HEK293 (cell line): ENCODE results near the gene DNAJA1.
A peak's percentile ranks its signal among the peaks of the same experiment; 100 is the strongest.

Source experiments
- CTCF ChIA-PET: fragments of 350-600 bp; formaldehyde crosslinking; extraction: SDS; loops from one replicate; lab custom pipeline; 2021; ENCODE audit warnings: antibody characterized with exemption; lab: Yijun Ruan, JAX
- POLR2A ChIA-PET: fragments of 300-600 bp; formaldehyde crosslinking; extraction: SDS; loops from one replicate; lab custom pipeline; 2020; ENCODE audit warnings: antibody characterized with exemption, inconsistent platforms; lab: Yijun Ruan, JAX
- H3K27ac ChIP-seq: fragments of 200-500 bp; sonication (Bioruptor generic); 2 replicates; pipeline ENCODE4 v1.5.1; 2014; ENCODE audit warnings: low read depth, low read length, control low read depth, inconsistent platforms; ENCODE audit errors: extremely low read depth
- H3K36me3 ChIP-seq, 2 experiments: fragments of 200-500 bp in 1 of 2; sonication (Bioruptor generic) in 1 of 2; 1 replicate in 1 of 2; 2 replicates in 1 of 2; pipeline ENCODE4 v1.5.1; 2014 to 2017; ENCODE audit warnings: inconsistent platforms in 2 of 2, low read length in 2 of 2; ENCODE audit not compliant: control insufficient read depth in 2 of 2, insufficient read depth in 1 of 2
- H3K4me1 ChIP-seq: fragments of 200-500 bp; sonication (Bioruptor generic); 2 replicates; pipeline ENCODE4 v1.5.1; 2014; ENCODE audit warnings: mild to moderate bottlenecking, low read length, inconsistent platforms; ENCODE audit not compliant: control insufficient read depth, insufficient read depth
- H3K4me3 ChIP-seq: 2 replicates; pipeline ENCODE4 v1.5.1; 2011; ENCODE audit warnings: low read depth, mild to moderate bottlenecking, control low read depth, low read length, moderate library complexity
- H3K9me3 ChIP-seq: fragments of 200-500 bp; sonication (Bioruptor generic); 2 replicates; pipeline ENCODE4 v1.5.1; 2014; ENCODE audit warnings: low read depth, low read length, inconsistent platforms; ENCODE audit not compliant: control insufficient read depth, insufficient read depth
- IKZF3 ChIP-seq: fragments of 450-650 bp; IDR thresholded peaks from 2 replicates; pipeline ENCODE4 v1.5.0; 2018; ENCODE audit warnings: missing biosample characterization, mild to moderate bottlenecking, missing genetic modification characterization, moderate library complexity
- KLF16 ChIP-seq: fragments of 450-650 bp; formaldehyde crosslinking; IDR thresholded peaks from 2 replicates; pipeline ENCODE4 v1.5.1; 2017; ENCODE audit warnings: missing biosample characterization, missing genetic modification characterization
- MEIS1 ChIP-seq: sonication (generic); formaldehyde crosslinking; IDR thresholded peaks from 2 replicates; pipeline ENCODE4 v1.8.1; 2022; ENCODE audit warnings: missing genetic modification reagents, mild to moderate bottlenecking, borderline replicate concordance
- MZF1 ChIP-seq: fragments of 450-650 bp; formaldehyde crosslinking; IDR thresholded peaks from 2 replicates; pipeline ENCODE4 v1.5.1; 2017; ENCODE audit warnings: missing biosample characterization, missing genetic modification characterization, borderline replicate concordance
- RBAK ChIP-seq: fragments of 450-650 bp; formaldehyde crosslinking; IDR thresholded peaks from 2 replicates; pipeline ENCODE4 v1.5.1; 2016; ENCODE audit warnings: missing biosample characterization, missing genetic modification characterization
- SALL2 ChIP-seq: fragments of 450-650 bp; formaldehyde crosslinking; IDR thresholded peaks from 2 replicates; pipeline ENCODE4 v1.5.0; 2017; ENCODE audit warnings: missing biosample characterization, mild to moderate bottlenecking, missing genetic modification characterization, borderline replicate concordance
- TSHZ1 ChIP-seq: fragments of 450-650 bp; formaldehyde crosslinking; IDR thresholded peaks from 2 replicates; pipeline ENCODE4 v1.5.1; 2016; ENCODE audit warnings: missing biosample characterization, missing genetic modification characterization, borderline replicate concordance
- YY2 ChIP-seq: fragments of 450-650 bp; formaldehyde crosslinking; IDR thresholded peaks from 2 replicates; pipeline ENCODE4 v1.5.1; 2016; ENCODE audit warnings: missing biosample characterization, missing genetic modification characterization
- ZBTB17 ChIP-seq: fragments of 450-650 bp; formaldehyde crosslinking; IDR thresholded peaks from 2 replicates; pipeline ENCODE4 v1.5.1; 2016; ENCODE audit warnings: missing biosample characterization, missing genetic modification characterization
- ZBTB6 ChIP-seq: fragments of 450-650 bp; formaldehyde crosslinking; IDR thresholded peaks from 2 replicates; pipeline ENCODE4 v1.5.1; 2017; ENCODE audit warnings: missing biosample characterization, missing genetic modification characterization
- ZEB2 ChIP-seq: fragments of 450-650 bp; formaldehyde crosslinking; IDR thresholded peaks from 2 replicates; pipeline ENCODE4 v1.5.1; 2016; ENCODE audit warnings: missing biosample characterization, missing genetic modification characterization
- ZFP3 ChIP-seq: fragments of 450-650 bp; formaldehyde crosslinking; IDR thresholded peaks from 2 replicates; pipeline ENCODE4 v1.5.1; 2016; ENCODE audit warnings: low read depth, missing biosample characterization, missing genetic modification characterization
- ZNF140 ChIP-seq: fragments of 450-650 bp; formaldehyde crosslinking; IDR thresholded peaks from 2 replicates; pipeline ENCODE4 v1.5.1; 2016; ENCODE audit warnings: missing biosample characterization, missing genetic modification characterization
- ZNF155 ChIP-seq: fragments of 450-650 bp; formaldehyde crosslinking; IDR thresholded peaks from 2 replicates; pipeline ENCODE4 v1.5.1; 2016; ENCODE audit warnings: missing biosample characterization, missing genetic modification characterization
- ZNF169 ChIP-seq: fragments of 450-650 bp; formaldehyde crosslinking; IDR thresholded peaks from 2 replicates; pipeline ENCODE4 v1.5.1; 2016; ENCODE audit warnings: missing biosample characterization, missing genetic modification characterization
- ZNF175 ChIP-seq: fragments of 450-650 bp; formaldehyde crosslinking; IDR thresholded peaks from 2 replicates; pipeline ENCODE4 v1.5.1; 2016; ENCODE audit warnings: missing biosample characterization, missing genetic modification characterization
- ZNF2 ChIP-seq: fragments of 450-650 bp; formaldehyde crosslinking; IDR thresholded peaks from 2 replicates; pipeline ENCODE4 v1.5.1; 2016; ENCODE audit warnings: missing biosample characterization, missing genetic modification characterization
- ZNF223 ChIP-seq: fragments of 450-650 bp; formaldehyde crosslinking; IDR thresholded peaks from 2 replicates; pipeline ENCODE4 v1.5.1; 2016; ENCODE audit warnings: missing biosample characterization, missing genetic modification characterization
- ZNF23 ChIP-seq: fragments of 450-650 bp; formaldehyde crosslinking; IDR thresholded peaks from 2 replicates; pipeline ENCODE4 v1.5.1; 2016; ENCODE audit warnings: missing biosample characterization, missing genetic modification characterization, borderline replicate concordance
- ZNF239 ChIP-seq: fragments of 450-650 bp; formaldehyde crosslinking; IDR thresholded peaks from 2 replicates; pipeline ENCODE4 v1.5.1; 2016; ENCODE audit warnings: missing biosample characterization, missing genetic modification characterization
- ZNF248 ChIP-seq: fragments of 450-650 bp; formaldehyde crosslinking; IDR thresholded peaks from 2 replicates; pipeline ENCODE4 v1.5.1; 2017; ENCODE audit warnings: missing biosample characterization, missing genetic modification characterization
- ZNF280C ChIP-seq: fragments of 450-650 bp; formaldehyde crosslinking; IDR thresholded peaks from 2 replicates; pipeline ENCODE4 v1.5.1; 2016; ENCODE audit warnings: missing biosample characterization, missing genetic modification characterization
- ZNF335 ChIP-seq: fragments of 450-650 bp; formaldehyde crosslinking; conservative IDR thresholded peaks from 2 replicates; pipeline ENCODE4 v1.5.1; 2016; ENCODE audit warnings: missing biosample characterization, missing genetic modification characterization
- ZNF37A ChIP-seq: fragments of 450-650 bp; IDR thresholded peaks from 2 replicates; pipeline ENCODE4 v1.5.1; 2018; ENCODE audit warnings: missing biosample characterization, missing genetic modification characterization

Gene DNAJA1

GRCh38 chr9:33076046-33077004, 51.3 kb downstream of the DNAJA1 start, which contains the start of gene SMU1 (continued):
- TF ChIP-seq TSHZ1 = no peak
- TF ChIP-seq ZNF239 = no peak
- no peak for TF ChIP-seq ZFP3 (tag by site-specific recombination)
- no peak for TF ChIP-seq ZNF37A (tag by site-specific recombination)
- TF ChIP-seq ZNF2 = 0 out of 2 replicates have a peak, but pooled peaks have one; percentile 23
- TF ChIP-seq ZNF248 (tag by site-specific recombination) = no peak
- TF ChIP-seq, all 188 proteins: peak for 40

- Histone ChIP-seq H3K4me1 (no peaks in the 10 kb centered on the region), H3K9me3 (no peaks in the 10 kb centered on the region), H3K4me3 (no peak overlapping the region), H3K36me3 (no peaks in the 10 kb centered on the region), H3K27ac (no peak overlapping the region)
- ChIA-PET POLR2A (no interaction called here), CTCF (interaction anchor here (0.6 to 2.4 kb wide), 15 partner anchors 12 to 280 kb away, joined by 3 to 27 read pairs (median 4); no protein-coding TSS in a partner anchor)
- TF ChIP-seq ZNF140 (tag by site-specific recombination) (no peak), ZNF280C (tag by site-specific recombination) (no peak), IKZF3 (tag by site-specific recombination) (no peak), ZNF223 (tag by site-specific recombination) (no peak), KLF16 (tag by site-specific recombination) (no peak), ZNF23 (tag by site-specific recombination) (no peak), ZNF155 (tag by site-specific recombination) (no peak), MEIS1 (no peak), ZNF169 (tag by site-specific recombination) (no peak), RBAK (tag by site-specific recombination) (no peak)
Observed at GRCh38 chr9:33080534-33080933, 55.5 kb downstream of the DNAJA1 start.

GRCh38 chr9:33081128-33081851, 56.2 kb downstream of the DNAJA1 start:
- ChIA-PET POLR2A (no interaction called here), CTCF (interaction anchor here (0.6 to 2.4 kb wide), 14 partner anchors 13 to 163 kb away, joined by 3 to 27 read pairs (median 4); no protein-coding TSS in a partner anchor)
- H3K27ac ChIP-seq = no peak overlapping the region
- H3K36me3 ChIP-seq = no peaks in the 10 kb centered on the region
- no peaks in the 10 kb centered on the region for H3K4me1 ChIP-seq
- H3K9me3 ChIP-seq = no peaks in the 10 kb centered on the region
- peak overlapping the region; percentile 13; the same call in 1 of the 2 replicates for H3K4me3 ChIP-seq
- TF ChIP-seq YY2 = no peak
- TF ChIP-seq ZBTB6 (tag by site-specific recombination) = no peak
- no peak for TF ChIP-seq MZF1 (tag by site-specific recombination)
- peak; percentile 86; the same call in 1 of the 2 replicates for TF ChIP-seq ZNF335 (tag by site-specific recombination)
- TF ChIP-seq ZEB2 (tag by site-specific recombination) = 0 out of 2 replicates have a peak, but pooled peaks have one; percentile 26
- no peak for TF ChIP-seq SALL2 (tag by site-specific recombination)
- no peak for TF ChIP-seq ZNF175
- peak; percentile 51; the same call in 1 of the 2 replicates for TF ChIP-seq IKZF3 (tag by site-specific recombination)
- peak; percentile 78 for TF ChIP-seq ZBTB17
